GM18951 (cell line): ENCODE measurements around the gene MYO18A.
"Not testable (repeated sequence)": the region's sequence is repeated elsewhere in the genome, so short reads cannot be mapped to it uniquely, and the experiment has no call there.

Source experiments
- POLR2A ChIP-seq: IDR thresholded peaks from 4 replicates; pipeline ENCODE4 v1.6.1; 2011; ENCODE audit warnings: mild to moderate bottlenecking; ENCODE audit not compliant: insufficient read length, insufficient read depth; ENCODE audit errors: extremely low read depth
- in situ Hi-C: fragments of 300-500 bp; cut with MboI; formaldehyde crosslinking; loops from one replicate; pipeline ENCODE4 v1.12.0; 2022; ENCODE audit warnings: low sequenced_read_pairs, mixed read lengths, inconsistent platforms; ENCODE audit not compliant: unreplicated experiment

Gene MYO18A

GRCh38 chr17:29154516-29155226 is 25.5 kb downstream of the MYO18A start:
- no peak for TF ChIP-seq POLR2A
- in situ Hi-C loops = no loop called here

GRCh38 chr17:29151567-29151966 is 28.6 kb downstream of the MYO18A start:
- in situ Hi-C loops = no loop called here
- TF ChIP-seq POLR2A = no peak

DNA sequence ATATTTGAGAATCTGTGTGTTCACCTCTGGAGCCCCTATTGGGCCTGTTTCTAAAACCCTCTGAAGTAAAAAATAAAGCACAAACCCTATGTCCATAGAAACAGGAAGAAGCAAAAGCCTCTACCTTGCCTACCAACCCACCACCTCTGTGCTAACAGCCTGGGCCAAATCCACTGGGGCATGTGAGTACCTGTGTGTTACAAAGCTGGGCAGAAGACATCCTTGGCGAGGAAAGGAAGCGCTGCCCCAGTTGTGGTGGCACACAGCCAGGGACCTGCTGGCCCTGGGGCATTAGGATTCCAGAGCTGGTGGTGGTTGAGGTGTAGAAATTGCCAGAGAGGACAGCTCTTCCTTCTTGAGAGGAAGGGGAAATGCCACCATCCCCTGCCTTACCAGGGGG is 30.0 kb downstream of the MYO18A start:
- in situ Hi-C loops = no loop called here
- TF ChIP-seq POLR2A = no peak

GRCh38 chr17:29149431-29150064 is 30.6 kb downstream of the MYO18A start:
- TF ChIP-seq POLR2A = no peak
- in situ Hi-C loops = no loop called here

DNA sequence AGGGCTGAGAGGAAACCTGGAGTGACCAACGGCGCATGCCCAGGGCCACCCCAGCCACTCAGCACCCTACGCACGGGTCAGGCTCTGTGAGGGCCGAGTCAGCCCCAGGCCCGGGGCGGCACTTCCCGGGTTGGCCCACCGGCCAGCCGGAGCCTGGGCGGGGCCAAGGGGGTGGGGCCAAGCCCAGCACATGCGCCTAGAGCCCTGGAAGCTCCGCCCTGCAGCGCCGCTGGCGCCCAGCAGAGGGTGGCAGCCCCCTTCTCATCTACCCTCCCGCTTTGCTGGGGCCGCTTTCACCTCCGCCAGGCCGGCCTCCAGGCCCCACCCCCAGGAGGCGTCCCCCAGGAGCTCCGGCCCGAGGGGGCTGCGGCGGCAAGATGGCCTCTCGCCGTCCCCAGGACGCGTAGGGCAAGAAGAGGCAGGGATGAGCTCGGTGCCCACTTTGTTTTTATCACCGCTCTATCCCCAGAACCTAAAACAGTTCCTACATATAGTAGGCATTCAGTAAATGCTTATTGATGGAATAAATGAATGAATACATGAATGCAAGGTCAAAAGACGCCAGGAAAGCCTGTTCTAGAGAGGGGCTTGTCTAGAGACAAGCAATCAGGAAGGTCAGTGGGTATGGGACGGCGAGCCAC is 31.3 kb downstream of the MYO18A start:
- in situ Hi-C loops = no loop called here
- TF ChIP-seq POLR2A = peak; percentile 90

GRCh38 chr17:29148257-29148789 is 31.9 kb downstream of the MYO18A start:
- no peak for TF ChIP-seq POLR2A
- in situ Hi-C loops = no loop called here

DNA sequence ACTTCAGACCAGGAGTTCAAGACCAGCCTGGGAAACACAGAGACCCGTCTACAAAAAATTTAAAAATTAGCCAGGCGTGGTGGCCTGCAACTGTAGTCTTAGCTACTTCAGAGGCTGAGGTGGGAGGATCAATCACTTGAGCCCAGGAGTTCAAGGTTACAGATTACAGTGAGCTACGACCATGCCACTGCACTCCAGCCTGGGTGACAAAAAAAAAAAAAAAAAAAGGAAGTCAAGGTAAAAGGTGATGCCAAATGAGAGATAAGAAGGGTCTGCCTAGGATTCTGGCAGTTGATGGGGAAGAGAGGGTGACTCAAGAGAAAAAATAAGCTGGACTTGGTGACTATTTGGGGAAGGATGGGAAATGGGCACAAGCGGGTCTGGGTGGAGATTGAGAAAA is 32.5 kb downstream of the MYO18A start:
- no peak for TF ChIP-seq POLR2A
- in situ Hi-C loops = no loop called here

DNA sequence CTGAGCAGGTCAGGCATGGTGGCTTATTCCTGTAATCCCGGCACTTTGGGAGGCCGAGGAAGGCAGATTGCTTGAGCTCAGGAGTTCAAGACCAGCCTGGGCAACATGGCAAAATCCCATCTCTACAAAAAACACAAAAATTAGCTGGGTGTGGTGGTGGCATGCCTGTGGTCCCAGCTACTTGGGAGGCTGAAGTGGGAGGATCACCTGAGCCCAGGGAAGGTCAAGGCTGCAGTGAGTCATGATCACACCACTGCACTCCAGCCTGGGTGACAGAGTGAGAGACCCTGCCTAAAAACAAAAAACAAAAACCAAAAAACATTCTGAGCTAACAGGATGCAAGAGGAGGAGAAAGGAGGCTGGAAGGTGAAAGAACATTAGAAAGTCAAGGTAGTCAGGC is 33.0 kb downstream of the MYO18A start:
- in situ Hi-C loops = not testable (repeated sequence)

GRCh38 chr17:29146369-29146972 is 33.7 kb downstream of the MYO18A start:
- no peak for TF ChIP-seq POLR2A
- in situ Hi-C loops = no loop called here

DNA sequence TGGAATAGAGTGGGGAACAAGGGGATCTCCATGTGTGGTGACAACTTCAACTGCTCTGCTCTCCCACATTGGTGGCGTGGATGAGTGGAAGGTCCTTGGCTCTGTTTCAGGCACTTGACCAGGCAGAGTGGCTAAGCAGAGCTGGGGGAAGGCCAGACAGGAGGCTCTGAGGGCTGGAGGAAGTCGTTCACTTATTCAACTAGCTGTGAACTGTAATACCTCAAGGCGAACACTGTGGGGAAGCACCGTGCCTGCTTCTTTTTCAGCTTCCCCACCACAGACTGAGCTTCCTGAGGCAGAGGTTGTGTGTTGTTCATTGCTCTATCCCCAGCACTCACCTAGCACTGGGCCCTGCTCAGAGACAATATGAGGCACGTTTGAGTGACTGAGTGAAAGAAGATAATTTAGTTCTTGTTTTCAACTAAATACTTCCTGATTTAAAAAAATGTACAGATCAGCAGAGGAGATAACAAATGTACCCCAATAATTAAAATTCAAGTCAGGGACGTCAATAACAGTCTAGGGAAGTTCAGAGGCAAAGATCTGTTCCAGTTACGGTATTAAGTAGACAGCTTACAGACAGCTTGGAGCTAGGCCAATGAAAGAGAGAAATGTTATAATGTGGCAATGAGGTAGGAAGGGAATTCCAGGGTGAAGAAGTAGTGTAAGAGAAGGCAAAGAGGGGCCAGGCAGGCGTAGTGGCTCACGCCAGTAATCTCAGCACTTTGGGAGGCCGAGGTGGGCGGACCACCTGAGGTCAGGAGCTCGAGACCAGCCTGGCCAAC is 34.7 kb downstream of the MYO18A start:
- in situ Hi-C loops = no loop called here

GRCh38 chr17:29143894-29144293 is 36.3 kb downstream of the MYO18A start:
- no peak for TF ChIP-seq POLR2A
- in situ Hi-C loops = no loop called here

More for the DNA sequence above, 34.7 kb downstream of the MYO18A start:
- TF ChIP-seq POLR2A = no peak

DNA sequence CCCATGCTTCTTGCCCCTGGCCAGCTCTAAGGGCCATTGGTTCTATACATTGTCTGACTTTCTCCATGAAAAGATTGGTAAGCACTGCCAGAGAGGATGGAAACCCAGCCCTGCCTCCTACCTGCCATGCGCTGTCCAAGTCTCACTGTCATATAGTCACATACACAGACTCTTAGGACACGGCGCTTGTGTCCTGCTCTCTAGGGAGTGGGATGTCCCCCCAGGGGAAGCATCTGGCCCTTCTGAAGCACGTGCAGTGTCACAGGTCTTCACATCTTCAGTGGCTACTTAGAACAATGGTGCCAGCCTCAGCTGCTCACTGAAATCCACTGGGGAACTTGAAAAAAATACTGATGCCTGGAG is 38.7 kb downstream of the MYO18A start:
- in situ Hi-C loops = no loop called here
- TF ChIP-seq POLR2A = no peak

- in situ Hi-C loops = no loop called here
- peak; percentile 34 for TF ChIP-seq POLR2A
Observed at GRCh38 chr17:29140631-29141513, 39.3 kb downstream of the MYO18A start.
